Progenitor cell of endocrine pancreas (in vitro differentiated cells): ENCODE results near the gene ADAMTS7. TPM values are rescaled to one million over a fixed set of nuclear protein-coding genes. Genes with fewer than 3 reads are reported as not detected.
A peak's percentile ranks its signal among the peaks of the same experiment; 100 is the strongest.
"Not testable (repeated sequence)": the region's sequence is repeated elsewhere in the genome, so short reads cannot be mapped to it uniquely, and the experiment has no call there.

Source experiments
- DNase-seq: peaks from one replicate; pipeline ENCODE4 v3.0.0; 2021; ENCODE audit warnings: low spot score; ENCODE audit not compliant: unreplicated experiment
- H3K27ac Mint-ChIP-seq: 2 replicates; pipeline ENCODE4 v1.8.0; 2021; ENCODE audit warnings: mild to moderate bottlenecking, moderate library complexity, mixed read lengths
- H3K27me3 Mint-ChIP-seq: 2 replicates; pipeline ENCODE4 v1.8.0; 2021; ENCODE audit warnings: mixed read lengths
- H3K36me3 Mint-ChIP-seq: 2 replicates; pipeline ENCODE4 v1.8.0; 2022; ENCODE audit warnings: mixed read lengths; ENCODE audit not compliant: insufficient read depth
- H3K4me1 Mint-ChIP-seq: 2 replicates; pipeline ENCODE4 v1.8.0; 2021; ENCODE audit warnings: low read depth, mixed read lengths
- H3K4me3 Mint-ChIP-seq: 2 replicates; pipeline ENCODE4 v1.8.0; 2021; ENCODE audit warnings: low read depth, mild to moderate bottlenecking, moderate library complexity, mixed read lengths
- H3K9me3 Mint-ChIP-seq: 2 replicates; pipeline ENCODE4 v1.8.0; 2021; ENCODE audit warnings: low read depth, mixed read lengths
- CTCF ChIP-seq: fragments of 200-600 bp; sonication (generic); IDR thresholded peaks from one replicate; pipeline ENCODE4 v1.5.0; 2021; ENCODE audit warnings: antibody characterized with exemption, mild to moderate bottlenecking; ENCODE audit not compliant: unreplicated experiment
- total RNA-seq: library from RNA; stranded (reverse); gene quantifications from 2 replicates; pipeline ENCODE4 v1.2.1, GENCODE V29; 2021

ADAMTS7 gene
- total RNA-seq, 1 donor from 2014 or later, result 127 TPM

- H3K36me3 Mint-ChIP-seq, result no peaks in the 10 kb centered on the region
- no peak for TF ChIP-seq CTCF
- H3K4me3 Mint-ChIP-seq, result no peak overlapping the region
- no peak overlapping the region for H3K27ac Mint-ChIP-seq
- peaks cover 9% of the 10 kb centered on the region for H3K4me1 Mint-ChIP-seq
- no peaks in the 10 kb centered on the region for H3K9me3 Mint-ChIP-seq
- no peaks in the 10 kb centered on the region for H3K27me3 Mint-ChIP-seq
- DNase-seq, result no peak
These were observed 6.9 kb downstream of the ADAMTS7 start for GRCh38 chr15:78804391-78804792.

GRCh38 chr15:78800806-78801205 lies 10.5 kb downstream of the ADAMTS7 start:
- H3K36me3 Mint-ChIP-seq, result peaks cover 1% of the 10 kb centered on the region
- no peak overlapping the region for H3K27ac Mint-ChIP-seq
- H3K4me1 Mint-ChIP-seq, result peaks cover 5% of the 10 kb centered on the region
- H3K27me3 Mint-ChIP-seq, result no peaks in the 10 kb centered on the region
- no peak for TF ChIP-seq CTCF
- no peak for DNase-seq
- H3K4me3 Mint-ChIP-seq, result no peak overlapping the region
- H3K9me3 Mint-ChIP-seq, result no peaks in the 10 kb centered on the region

GRCh38 chr15:78800189-78800588 lies 11.1 kb downstream of the ADAMTS7 start:
- H3K4me1 Mint-ChIP-seq, result peaks cover 1% of the 10 kb centered on the region
- DNase-seq, result no peak
- no peak overlapping the region for H3K4me3 Mint-ChIP-seq
- H3K36me3 Mint-ChIP-seq, result peaks cover 1% of the 10 kb centered on the region
- no peaks in the 10 kb centered on the region for H3K9me3 Mint-ChIP-seq
- H3K27ac Mint-ChIP-seq, result no peak overlapping the region
- H3K27me3 Mint-ChIP-seq, result no peaks in the 10 kb centered on the region
- TF ChIP-seq CTCF, result no peak

GRCh38 chr15:78799102-78799501 lies 12.2 kb downstream of the ADAMTS7 start:
- not testable (repeated sequence) for H3K9me3 Mint-ChIP-seq, H3K27ac Mint-ChIP-seq, H3K36me3 Mint-ChIP-seq, H3K4me1 Mint-ChIP-seq, DNase-seq, H3K27me3 Mint-ChIP-seq, H3K4me3 Mint-ChIP-seq

GRCh38 chr15:78798355-78798754 lies 12.9 kb downstream of the ADAMTS7 start:
- H3K4me1 Mint-ChIP-seq, H3K4me3 Mint-ChIP-seq, H3K9me3 Mint-ChIP-seq, H3K27me3 Mint-ChIP-seq, H3K36me3 Mint-ChIP-seq, DNase-seq, H3K27ac Mint-ChIP-seq: not testable (repeated sequence)

GRCh38 chr15:78797951-78798350 lies 13.3 kb downstream of the ADAMTS7 start:
- Mint-ChIP-seq H3K27ac (no peak overlapping the region), H3K4me3 (no peak overlapping the region), H3K9me3 (no peaks in the 10 kb centered on the region), H3K4me1 (no peaks in the 10 kb centered on the region), H3K36me3 (peaks cover 1% of the 10 kb centered on the region), H3K27me3 (no peaks in the 10 kb centered on the region)
- TF ChIP-seq CTCF, result no peak
- no peak for DNase-seq

GRCh38 chr15:78796510-78796909 lies 14.8 kb downstream of the ADAMTS7 start:
- no peak overlapping the region for H3K4me3 Mint-ChIP-seq

More at GRCh38 chr15:78796510-78796909, 14.8 kb downstream of the ADAMTS7 start:
- DNase-seq, result no peak
- Mint-ChIP-seq H3K9me3 (no peaks in the 10 kb centered on the region), H3K27ac (peak overlapping the region; percentile 59), H3K36me3 (peaks cover 3% of the 10 kb centered on the region), H3K4me1 (no peaks in the 10 kb centered on the region), H3K27me3 (no peaks in the 10 kb centered on the region)
- TF ChIP-seq CTCF, result no peak
